Upper lobe of left lung (tissue), 4 donors: ENCODE results near the gene CYS1.
A peak's percentile ranks its signal among the peaks of the same experiment; 100 is the strongest.

Experiments used
- EP300 ChIP-seq, 4 donors: sonication (generic); formaldehyde crosslinking; IDR thresholded peaks; one replicate each; pipeline ENCODE4 v1.5.1; 2017; ENCODE audit warnings: antibody characterized with exemption in 4 of 4, control low read depth in 2 of 4
- POLR2A ChIP-seq, 4 donors: fragments of 450-650 bp; IDR thresholded peaks; one replicate each; pipeline ENCODE4 v1.5.1; 2016 to 2017; ENCODE audit warnings: antibody characterized with exemption in 4 of 4, mild to moderate bottlenecking in 2 of 4
- POLR2AphosphoS5 ChIP-seq, 2 donors: sonication (generic); formaldehyde crosslinking; IDR thresholded peaks; one replicate each; pipeline ENCODE4 v1.5.1; 2017; ENCODE audit warnings: antibody characterized with exemption in 2 of 2
- TF ChIP-seq, protein P1 (sequence below), 6 experiments: fragments of 450-650 bp in 4 of 6; fragments of 200-600 bp in 2 of 6; sonication (generic) in 2 of 6; IDR thresholded peaks; one replicate each; pipeline ENCODE4 v1.5.1; 2016 to 2019; ENCODE audit warnings: antibody characterized with exemption in 6 of 6

DNA sequence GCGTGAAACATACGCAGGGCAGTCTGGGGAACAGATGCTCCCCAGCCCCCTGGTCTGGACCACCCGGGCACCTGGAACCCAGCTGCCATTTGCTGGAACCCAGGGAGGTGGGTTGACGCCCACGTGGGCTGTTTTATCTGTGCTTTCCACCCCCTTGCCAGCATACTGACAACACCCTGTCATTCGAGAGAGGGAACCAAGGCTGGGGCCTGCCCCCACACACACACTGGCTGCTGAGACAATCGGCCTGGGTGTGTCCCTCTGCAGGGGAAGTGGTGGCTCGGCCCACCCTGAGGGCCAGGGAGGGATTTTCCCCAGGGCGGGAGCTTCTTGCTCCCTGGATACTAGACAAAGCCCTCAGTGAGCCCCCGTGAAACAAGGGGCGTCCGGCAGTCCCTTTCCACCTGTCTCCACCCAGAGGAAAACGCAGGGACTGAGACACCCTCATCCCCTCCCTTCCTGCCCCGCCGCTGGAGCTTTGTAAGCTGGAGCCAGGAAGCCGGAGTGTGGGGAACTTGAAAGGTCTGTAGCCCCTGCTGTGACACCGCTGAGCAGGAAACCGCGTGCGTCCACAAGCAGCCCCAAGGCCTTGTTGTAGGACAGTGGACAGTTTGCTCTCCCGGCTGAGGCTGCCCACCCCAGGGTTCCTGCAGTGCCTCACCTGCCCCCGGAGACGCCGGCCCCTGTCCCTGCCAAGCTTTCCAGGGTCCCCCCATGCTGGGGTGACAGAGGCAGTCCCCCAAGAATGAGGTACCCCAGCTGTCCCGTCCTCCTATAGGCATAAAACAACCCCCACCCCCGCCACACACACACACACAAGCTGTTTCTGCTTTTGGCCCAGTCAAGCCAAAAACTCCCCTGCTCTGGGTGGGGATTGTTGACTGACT lies 51.0 kb downstream of the CYS1 start:
- TF ChIP-seq, protein P1, sequence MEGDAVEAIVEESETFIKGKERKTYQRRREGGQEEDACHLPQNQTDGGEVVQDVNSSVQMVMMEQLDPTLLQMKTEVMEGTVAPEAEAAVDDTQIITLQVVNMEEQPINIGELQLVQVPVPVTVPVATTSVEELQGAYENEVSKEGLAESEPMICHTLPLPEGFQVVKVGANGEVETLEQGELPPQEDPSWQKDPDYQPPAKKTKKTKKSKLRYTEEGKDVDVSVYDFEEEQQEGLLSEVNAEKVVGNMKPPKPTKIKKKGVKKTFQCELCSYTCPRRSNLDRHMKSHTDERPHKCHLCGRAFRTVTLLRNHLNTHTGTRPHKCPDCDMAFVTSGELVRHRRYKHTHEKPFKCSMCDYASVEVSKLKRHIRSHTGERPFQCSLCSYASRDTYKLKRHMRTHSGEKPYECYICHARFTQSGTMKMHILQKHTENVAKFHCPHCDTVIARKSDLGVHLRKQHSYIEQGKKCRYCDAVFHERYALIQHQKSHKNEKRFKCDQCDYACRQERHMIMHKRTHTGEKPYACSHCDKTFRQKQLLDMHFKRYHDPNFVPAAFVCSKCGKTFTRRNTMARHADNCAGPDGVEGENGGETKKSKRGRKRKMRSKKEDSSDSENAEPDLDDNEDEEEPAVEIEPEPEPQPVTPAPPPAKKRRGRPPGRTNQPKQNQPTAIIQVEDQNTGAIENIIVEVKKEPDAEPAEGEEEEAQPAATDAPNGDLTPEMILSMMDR (IDR thresholded peaks at IDR 0.05), result peak in 3 of 6 experiments; percentile 11 to 32 (median 32)
- TF ChIP-seq POLR2A (IDR thresholded peaks at IDR 0.05), result peak in 3 of 4 donors; percentile 15 to 51 (median 50)
- TF ChIP-seq POLR2AphosphoS5 (IDR thresholded peaks at IDR 0.05), result peak; percentile 35 to 74
- TF ChIP-seq EP300 (IDR thresholded peaks at IDR 0.05), result peak in 1 of 4 donors; percentile 18
